ENCODE measurements around the gene NELL2. TPM values are rescaled to one million over a fixed set of nuclear protein-coding genes. Genes with fewer than 3 reads are reported as not detected.

Gene NELL2
- polyA plus RNA-seq, 2 donors = 0.44 to 0.63 TPM

- Histone ChIP-seq H3K27me3 (ENCODE audit: control insufficient read depth in 1 of 2, insufficient read depth in 2 of 2, low read length in 2 of 2) (no peaks in the 10 kb centered on the region), H3K27ac (ENCODE audit: low read depth in 2 of 2, low read length in 1 of 2) (no peak overlapping the region), H3K36me3 (ENCODE audit: control insufficient read depth in 2 of 2, insufficient read depth in 2 of 2, low read length in 1 of 2) (no peaks in the 10 kb centered on the region), H3K4me3 (ENCODE audit: low read depth in 1 of 2, low read length in 2 of 2) (no peak overlapping the region), H3K4me1 (ENCODE audit: control insufficient read depth in 2 of 2, insufficient read depth in 2 of 2, low read length in 1 of 2) (no peaks in the 10 kb centered on the region), H3K9me3 (ENCODE audit: control insufficient read depth in 2 of 2, insufficient read depth in 1 of 2, low read depth in 1 of 2, low read length in 1 of 2) (no peaks in the 10 kb centered on the region)
- 89 to 90% methylated on average over 3 of the region's 3 CpGs for WGBS, 2 donors
Observed at GRCh38 chr12:44851586-44851985, 24.5 kb downstream of the NELL2 start.

DNA sequence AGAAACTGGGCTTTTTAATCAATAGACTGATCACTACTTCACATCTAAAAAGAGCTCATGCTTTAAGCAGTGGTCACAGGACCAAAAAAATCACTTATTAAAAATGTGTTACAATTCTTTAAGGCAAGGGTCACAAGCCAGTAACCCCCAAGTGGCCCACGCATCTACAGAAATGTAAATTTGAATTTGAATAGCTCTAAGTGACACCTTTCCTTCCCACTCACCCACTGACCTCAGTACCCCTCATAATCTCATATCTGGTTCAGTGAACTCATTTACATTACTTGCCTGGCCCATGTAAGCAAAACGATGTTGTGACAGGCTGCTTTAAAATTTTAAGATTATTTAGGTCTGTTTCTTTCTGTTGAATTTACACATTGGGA is 27.4 kb downstream of the NELL2 start:
- no peak overlapping the region for H3K27ac ChIP-seq (ENCODE audit: low read depth in 2 of 2, low read length in 1 of 2)
- no peaks in the 10 kb centered on the region for H3K27me3 ChIP-seq (ENCODE audit: control insufficient read depth in 1 of 2, insufficient read depth in 2 of 2, low read length in 2 of 2)
- H3K36me3 ChIP-seq (ENCODE audit: control insufficient read depth in 2 of 2, insufficient read depth in 2 of 2, low read length in 1 of 2) = no peaks in the 10 kb centered on the region
- WGBS, 2 donors = 58 to 61% methylated on average over 2 of the region's 2 CpGs
- no peaks in the 10 kb centered on the region for H3K4me1 ChIP-seq (ENCODE audit: control insufficient read depth in 2 of 2, insufficient read depth in 2 of 2, low read length in 1 of 2)
- H3K9me3 ChIP-seq (ENCODE audit: control insufficient read depth in 2 of 2, insufficient read depth in 1 of 2, low read depth in 1 of 2, low read length in 1 of 2) = no peaks in the 10 kb centered on the region
- H3K4me3 ChIP-seq (ENCODE audit: low read depth in 1 of 2, low read length in 2 of 2) = no peak overlapping the region

DNA sequence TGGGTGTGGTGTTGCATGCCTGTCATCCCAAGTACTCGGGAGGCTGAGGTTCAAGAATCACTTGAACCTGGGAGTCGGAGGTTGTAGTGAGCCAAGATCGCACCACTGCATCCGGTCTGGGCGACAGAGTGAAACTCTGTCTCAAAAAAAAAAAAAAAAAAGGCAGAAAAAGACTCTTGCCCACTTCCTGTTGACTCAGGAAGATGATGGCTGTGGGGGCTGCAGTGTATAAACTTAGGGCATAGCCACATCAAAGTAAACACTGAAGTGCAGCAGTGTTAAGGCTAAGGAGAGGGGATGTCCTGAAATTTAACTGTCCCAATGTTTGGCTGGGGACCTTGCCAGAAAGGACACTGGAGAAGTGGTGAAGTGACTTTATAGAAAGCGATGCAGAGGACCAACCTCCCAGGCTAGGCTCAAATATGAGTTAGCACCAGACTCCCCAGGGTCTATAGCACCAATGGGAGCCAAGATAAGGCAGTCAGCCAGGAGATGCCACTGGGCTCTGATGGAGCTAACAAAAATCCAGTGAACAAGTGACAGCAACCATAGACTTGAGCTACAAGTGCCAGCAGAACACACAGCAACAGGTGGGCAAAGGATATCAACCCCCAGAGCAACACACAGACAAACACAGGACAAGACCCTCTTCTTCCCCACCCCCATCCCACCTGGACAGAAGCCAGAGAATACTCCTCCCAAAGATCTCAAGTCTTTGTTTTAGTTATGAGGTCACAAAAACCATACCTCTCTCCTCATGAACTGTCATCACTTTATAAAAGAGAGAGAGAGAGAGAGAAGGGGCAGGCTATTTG is 28.0 kb downstream of the NELL2 start:
- Histone ChIP-seq H3K27me3 (ENCODE audit: control insufficient read depth in 1 of 2, insufficient read depth in 2 of 2, low read length in 2 of 2) (no peaks in the 10 kb centered on the region), H3K36me3 (ENCODE audit: control insufficient read depth in 2 of 2, insufficient read depth in 2 of 2, low read length in 1 of 2) (no peaks in the 10 kb centered on the region), H3K9me3 (ENCODE audit: control insufficient read depth in 2 of 2, insufficient read depth in 1 of 2, low read depth in 1 of 2, low read length in 1 of 2) (no peaks in the 10 kb centered on the region), H3K4me3 (ENCODE audit: low read depth in 1 of 2, low read length in 2 of 2) (no peak overlapping the region), H3K4me1 (ENCODE audit: control insufficient read depth in 2 of 2, insufficient read depth in 2 of 2, low read length in 1 of 2) (no peaks in the 10 kb centered on the region), H3K27ac (ENCODE audit: low read depth in 2 of 2, low read length in 1 of 2) (peak overlapping the region in 1 of 2 donors; percentile 17)
- WGBS, 2 donors = 62 to 63% methylated on average over 6 of the region's 6 CpGs

DNA sequence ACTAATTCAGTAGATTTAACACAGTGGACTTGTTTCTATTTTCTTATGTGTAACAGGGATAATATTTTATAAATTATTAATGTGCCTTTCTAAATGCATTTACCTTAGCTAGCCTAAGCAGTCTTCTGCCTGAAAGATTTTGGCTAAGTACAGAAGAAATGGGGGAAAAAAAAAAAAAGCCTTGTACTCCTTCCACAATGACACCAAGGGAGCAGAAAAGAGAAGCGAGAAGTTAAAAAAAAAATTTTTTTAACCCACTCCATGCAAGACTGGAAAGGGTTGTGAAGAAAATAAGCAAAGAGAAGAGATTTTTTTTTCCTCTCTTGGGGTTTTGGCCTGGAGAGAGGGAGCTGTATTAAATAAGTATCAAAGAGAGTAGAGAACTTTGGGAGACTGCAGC is 28.7 kb downstream of the NELL2 start:
- H3K27me3 ChIP-seq (ENCODE audit: control insufficient read depth in 1 of 2, insufficient read depth in 2 of 2, low read length in 2 of 2) = no peaks in the 10 kb centered on the region
- no peaks in the 10 kb centered on the region for H3K9me3 ChIP-seq (ENCODE audit: control insufficient read depth in 2 of 2, insufficient read depth in 1 of 2, low read depth in 1 of 2, low read length in 1 of 2)
- H3K4me3 ChIP-seq (ENCODE audit: low read depth in 1 of 2, low read length in 2 of 2) = no peak overlapping the region
- no peak overlapping the region for H3K27ac ChIP-seq (ENCODE audit: low read depth in 2 of 2, low read length in 1 of 2)
- WGBS, 2 donors = 48 to 55% methylated on average over 1 of the region's 1 CpG
- H3K4me1 ChIP-seq (ENCODE audit: control insufficient read depth in 2 of 2, insufficient read depth in 2 of 2, low read length in 1 of 2) = no peaks in the 10 kb centered on the region
- H3K36me3 ChIP-seq (ENCODE audit: control insufficient read depth in 2 of 2, insufficient read depth in 2 of 2, low read length in 1 of 2) = no peaks in the 10 kb centered on the region

- no peaks in the 10 kb centered on the region for H3K27me3 ChIP-seq (ENCODE audit: control insufficient read depth in 1 of 2, insufficient read depth in 2 of 2, low read length in 2 of 2)
- H3K36me3 ChIP-seq (ENCODE audit: control insufficient read depth in 2 of 2, insufficient read depth in 2 of 2, low read length in 1 of 2) = no peaks in the 10 kb centered on the region
- H3K4me3 ChIP-seq (ENCODE audit: low read depth in 1 of 2, low read length in 2 of 2) = no peak overlapping the region
- 28 to 48% methylated on average over 1 of the region's 1 CpG for WGBS, 2 donors
- no peaks in the 10 kb centered on the region for H3K4me1 ChIP-seq (ENCODE audit: control insufficient read depth in 2 of 2, insufficient read depth in 2 of 2, low read length in 1 of 2)
- no peak overlapping the region for H3K27ac ChIP-seq (ENCODE audit: low read depth in 2 of 2, low read length in 1 of 2)
- no peaks in the 10 kb centered on the region for H3K9me3 ChIP-seq (ENCODE audit: control insufficient read depth in 2 of 2, insufficient read depth in 1 of 2, low read depth in 1 of 2, low read length in 1 of 2)
Observed at GRCh38 chr12:44846826-44847225, 29.3 kb downstream of the NELL2 start.

GRCh38 chr12:44842669-44843068 is 33.4 kb downstream of the NELL2 start:
- WGBS, 2 donors = 89 to 90% methylated on average over 4 of the region's 4 CpGs
- no peaks in the 10 kb centered on the region for H3K27me3 ChIP-seq (ENCODE audit: control insufficient read depth in 1 of 2, insufficient read depth in 2 of 2, low read length in 2 of 2)

DNA sequence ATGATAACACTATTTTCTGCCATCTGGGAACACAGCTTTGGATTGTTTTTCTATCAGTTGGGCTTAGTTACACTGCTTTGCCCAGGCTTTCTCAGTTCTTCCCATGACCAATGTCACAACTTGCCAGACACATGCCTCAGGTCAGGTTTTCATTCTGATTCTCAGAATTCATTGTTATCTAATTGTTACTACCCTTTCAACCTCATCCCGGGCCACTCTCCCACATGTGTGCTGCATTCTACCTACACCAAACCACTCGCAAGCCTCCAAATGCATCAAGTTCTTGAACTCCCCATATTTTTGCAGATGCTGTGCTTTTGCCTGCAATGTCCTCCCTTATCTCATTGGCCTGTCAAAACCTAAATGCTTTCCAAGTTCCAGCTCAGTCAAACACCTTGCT is 36.3 kb downstream of the NELL2 start:
- Histone ChIP-seq H3K4me3 (ENCODE audit: low read depth in 1 of 2, low read length in 2 of 2) (no peak overlapping the region), H3K4me1 (ENCODE audit: control insufficient read depth in 2 of 2, insufficient read depth in 2 of 2, low read length in 1 of 2) (peaks cover 2 to 5% of the 10 kb centered on the region in 2 donors), H3K9me3 (ENCODE audit: control insufficient read depth in 2 of 2, insufficient read depth in 1 of 2, low read depth in 1 of 2, low read length in 1 of 2) (no peaks in the 10 kb centered on the region), H3K36me3 (ENCODE audit: control insufficient read depth in 2 of 2, insufficient read depth in 2 of 2, low read length in 1 of 2) (no peaks in the 10 kb centered on the region), H3K27me3 (ENCODE audit: control insufficient read depth in 1 of 2, insufficient read depth in 2 of 2, low read length in 2 of 2) (no peaks in the 10 kb centered on the region), H3K27ac (ENCODE audit: low read depth in 2 of 2, low read length in 1 of 2) (no peak overlapping the region)
- WGBS, 2 donors = 70 to 72% methylated on average over 2 of the region's 2 CpGs

More at GRCh38 chr12:44842669-44843068, 33.4 kb downstream of the NELL2 start:
- Histone ChIP-seq H3K9me3 (ENCODE audit: control insufficient read depth in 2 of 2, insufficient read depth in 1 of 2, low read depth in 1 of 2, low read length in 1 of 2) (no peaks in the 10 kb centered on the region), H3K4me1 (ENCODE audit: control insufficient read depth in 2 of 2, insufficient read depth in 2 of 2, low read length in 1 of 2) (no peaks in the 10 kb centered on the region), H3K36me3 (ENCODE audit: control insufficient read depth in 2 of 2, insufficient read depth in 2 of 2, low read length in 1 of 2) (no peaks in the 10 kb centered on the region), H3K4me3 (ENCODE audit: low read depth in 1 of 2, low read length in 2 of 2) (no peak overlapping the region), H3K27ac (ENCODE audit: low read depth in 2 of 2, low read length in 1 of 2) (no peak overlapping the region)

GRCh38 chr12:44837114-44837755 is 38.9 kb downstream of the NELL2 start:
- WGBS, 2 donors = 64 to 68% methylated on average over 5 of the region's 5 CpGs
- no peak overlapping the region for H3K4me3 ChIP-seq (ENCODE audit: low read depth in 1 of 2, low read length in 2 of 2)
- H3K27ac ChIP-seq (ENCODE audit: low read depth in 2 of 2, low read length in 1 of 2) = no peak overlapping the region
- H3K27me3 ChIP-seq (ENCODE audit: control insufficient read depth in 1 of 2, insufficient read depth in 2 of 2, low read length in 2 of 2) = no peaks in the 10 kb centered on the region
- H3K36me3 ChIP-seq (ENCODE audit: control insufficient read depth in 2 of 2, insufficient read depth in 2 of 2, low read length in 1 of 2) = no peaks in the 10 kb centered on the region
- no peaks in the 10 kb centered on the region for H3K9me3 ChIP-seq (ENCODE audit: control insufficient read depth in 2 of 2, insufficient read depth in 1 of 2, low read depth in 1 of 2, low read length in 1 of 2)
- peaks cover 2 to 9% of the 10 kb centered on the region in 2 donors for H3K4me1 ChIP-seq (ENCODE audit: control insufficient read depth in 2 of 2, insufficient read depth in 2 of 2, low read length in 1 of 2)

GRCh38 chr12:44835641-44836379 is 40.3 kb downstream of the NELL2 start:
- Histone ChIP-seq H3K9me3 (ENCODE audit: control insufficient read depth in 2 of 2, insufficient read depth in 1 of 2, low read depth in 1 of 2, low read length in 1 of 2) (no peaks in the 10 kb centered on the region), H3K27ac (ENCODE audit: low read depth in 2 of 2, low read length in 1 of 2) (peak overlapping the region; percentile 73 to 78), H3K4me3 (ENCODE audit: low read depth in 1 of 2, low read length in 2 of 2) (no peak overlapping the region), H3K4me1 (ENCODE audit: control insufficient read depth in 2 of 2, insufficient read depth in 2 of 2, low read length in 1 of 2) (peaks cover 2 to 9% of the 10 kb centered on the region in 2 donors), H3K27me3 (ENCODE audit: control insufficient read depth in 1 of 2, insufficient read depth in 2 of 2, low read length in 2 of 2) (no peaks in the 10 kb centered on the region), H3K36me3 (ENCODE audit: control insufficient read depth in 2 of 2, insufficient read depth in 2 of 2, low read length in 1 of 2) (no peaks in the 10 kb centered on the region)
- 43 to 60% methylated on average over 5 of the region's 5 CpGs for WGBS, 2 donors
